ENCODE data around the gene IL34.

GRCh38 chr16:70708366-70709246, 62.2 kb downstream of the IL34 start:
- no peak for TF ChIP-seq EZH2 (IDR thresholded peaks at IDR 0.05)
- TF ChIP-seq POLR2AphosphoS5 (IDR thresholded peaks at IDR 0.05; ENCODE audit: borderline replicate concordance, low read depth, low read length) = no peak
